CD14-positive monocyte (primary cell): ENCODE data around the gene BATF. TPM values are rescaled to one million over a fixed set of nuclear protein-coding genes. Genes with fewer than 3 reads are reported as not detected.

Source experiments
- DNase-seq, 3 donors: peaks; one replicate each; pipeline ENCODE4 v3.0.0-alpha.2; 2011 to 2022
- H2AFZ ChIP-seq: 2 replicates; pipeline ENCODE4 v1.6.0; 2012; ENCODE audit warnings: mild to moderate bottlenecking, low read depth, low read length, inconsistent platforms; ENCODE audit not compliant: insufficient read depth, poor library complexity, severe bottlenecking
- H3K27ac ChIP-seq, 2 donors: 1 replicate in 1 of 2; 2 replicates in 1 of 2; pipeline ENCODE4 v1.5.1; 2012 to 2013; ENCODE audit warnings: low read length in 2 of 2, control low read depth in 1 of 2, inconsistent platforms in 1 of 2, low read depth in 1 of 2, mild to moderate bottlenecking in 1 of 2
- H3K27me3 ChIP-seq, 2 donors: one replicate each; pipeline versions ENCODE4 v1.6.0 to v1.6.1; 2011 to 2013; ENCODE audit warnings: low read length in 2 of 2; ENCODE audit not compliant: control insufficient read depth in 2 of 2, insufficient read depth in 2 of 2
- H3K36me3 ChIP-seq, 2 donors: replicated peaks in 1 of 2; 1 replicate in 1 of 2; 2 replicates in 1 of 2; pipeline versions ENCODE4 v1.5.1 to v1.6.1; 2012 to 2013; ENCODE audit warnings: low read length in 2 of 2, control low read depth in 1 of 2, inconsistent platforms in 1 of 2, mild to moderate bottlenecking in 1 of 2; ENCODE audit not compliant: insufficient read depth in 2 of 2, control insufficient read depth in 1 of 2
- H3K4me1 ChIP-seq, 2 donors: 1 replicate in 1 of 2; 2 replicates in 1 of 2; pipeline versions ENCODE4 v1.5.1 to v1.6.1; 2012 to 2013; ENCODE audit warnings: low read length in 2 of 2, control low read depth in 1 of 2, inconsistent platforms in 1 of 2, mild to moderate bottlenecking in 1 of 2, moderate library complexity in 1 of 2; ENCODE audit not compliant: insufficient read depth in 2 of 2, control insufficient read depth in 1 of 2
- H3K4me2 ChIP-seq: replicated peaks from 2 replicates; pipeline ENCODE3; 2012; ENCODE audit warnings: low read length, moderate library complexity, mild to moderate bottlenecking; ENCODE audit not compliant: poor library complexity, severe bottlenecking; ENCODE audit errors: extremely low read depth
- H3K4me3 ChIP-seq, 3 experiments: fragments of 200-600 bp in 1 of 3; sonication (generic) in 1 of 3; replicated peaks in 1 of 3; 1 replicate in 2 of 3; 2 replicates in 1 of 3; pipeline ENCODE4 v1.5.1; 2011 to 2013; ENCODE audit warnings: low read length in 3 of 3, mild to moderate bottlenecking in 3 of 3, control low read depth in 2 of 3, low read depth in 2 of 3, inconsistent platforms in 1 of 3, moderate library complexity in 1 of 3
- H3K79me2 ChIP-seq: 2 replicates; pipeline ENCODE4 v1.6.0; 2012; ENCODE audit warnings: mild to moderate bottlenecking, control low read depth, inconsistent platforms, low read length, moderate library complexity; ENCODE audit not compliant: insufficient read depth
- H3K9ac ChIP-seq: 2 replicates; pipeline ENCODE4 v1.6.0; 2017; ENCODE audit warnings: low read length, mild to moderate bottlenecking; ENCODE audit not compliant: insufficient read depth, poor library complexity, severe bottlenecking
- H3K9me3 ChIP-seq, 2 donors: replicated peaks in 1 of 2; 1 replicate in 1 of 2; 2 replicates in 1 of 2; pipeline versions ENCODE4 v1.5.1 to v1.6.1; 2012 to 2013; ENCODE audit warnings: low read length in 2 of 2, control low read depth in 1 of 2; ENCODE audit not compliant: control insufficient read depth in 1 of 2, insufficient read depth in 1 of 2
- H4K20me1 ChIP-seq: 2 replicates; pipeline ENCODE4 v1.6.0; 2012; ENCODE audit warnings: mild to moderate bottlenecking, low read length, control low read depth, moderate library complexity; ENCODE audit not compliant: insufficient read depth
- H3K27ac Mint-ChIP-seq, 7 donors: one replicate each; pipeline ENCODE4 v1.8.0; 2020; ENCODE audit warnings: mild to moderate bottlenecking in 7 of 7, mixed read lengths in 7 of 7, moderate library complexity in 6 of 7, inconsistent platforms in 2 of 7
- H3K27me3 Mint-ChIP-seq, 3 donors: one replicate each; pipeline ENCODE4 v1.8.0; 2021 to 2022; ENCODE audit warnings: low read depth in 3 of 3, mild to moderate bottlenecking in 3 of 3, mixed read lengths in 3 of 3, moderate library complexity in 3 of 3, inconsistent platforms in 1 of 3
- H3K36me3 Mint-ChIP-seq, 2 donors: one replicate each; pipeline ENCODE4 v1.8.0; 2020; ENCODE audit warnings: mixed read lengths in 2 of 2, inconsistent platforms in 1 of 2, mild to moderate bottlenecking in 1 of 2
- H3K4me1 Mint-ChIP-seq: one replicate; pipeline ENCODE4 v1.8.0; 2020; ENCODE audit warnings: mild to moderate bottlenecking, mixed read lengths
- H3K4me3 Mint-ChIP-seq, 2 donors: one replicate each; pipeline ENCODE4 v1.8.0; 2020; ENCODE audit warnings: mild to moderate bottlenecking in 2 of 2, mixed read lengths in 2 of 2, moderate library complexity in 1 of 2
- H3K9me3 Mint-ChIP-seq, 7 donors: one replicate each; pipeline ENCODE4 v1.8.0; 2020 to 2022; ENCODE audit warnings: mixed read lengths in 7 of 7, mild to moderate bottlenecking in 6 of 7, moderate library complexity in 6 of 7, inconsistent platforms in 2 of 7
- CTCF ChIP-seq: fragments of 200-600 bp; IDR thresholded peaks from one replicate; pipeline ENCODE4 v1.8.0; 2022; ENCODE audit warnings: antibody characterized with exemption, mild to moderate bottlenecking
- WGBS: methylation state at CpG from one replicate; pipeline ENCODE4 v1.1.5; 2013; ENCODE audit warnings: missing lambda C conversion rate; ENCODE audit not compliant: insufficient coverage; 5-methylcytosine and 5-hydroxymethylcytosine counted together
- intact Hi-C, 2 donors: fragments of 100-400 bp; cut with micrococcal nuclease; formaldehyde crosslinking; loops; one replicate each; pipeline versions ENCODE4 v1.15.0 to v1.15.1; 2023
- polyA plus RNA-seq, 3 donors: library from polyadenylated mRNA; depleted of rRNA in 1 of 3; unstranded in 2 of 3; stranded (reverse) in 1 of 3; fragments of 300-500 nt in 2 of 3; fragments of >200 nt in 1 of 3; fragmentation: Illumina TruSeq in 2 of 3; gene quantifications; 1 replicate in 2 of 3; 2 replicates in 1 of 3; pipeline ENCODE4 v1.2.3, GENCODE V29; 2012 to 2021

BATF gene
- polyA plus RNA-seq, 3 donors: 12.6 to 25.8 (median 20.9) TPM

- H2AFZ ChIP-seq: no peak overlapping the region
- H4K20me1 ChIP-seq: no peaks in the 10 kb centered on the region
- H3K27ac ChIP-seq: no peak overlapping the region
- no peaks in the 10 kb centered on the region for H3K36me3 ChIP-seq
- no peaks in the 10 kb centered on the region for H3K27me3 ChIP-seq
- H3K79me2 ChIP-seq: no peaks in the 10 kb centered on the region
- intact Hi-C loops: no loop called here
- H3K4me3 ChIP-seq: no peak overlapping the region
- H3K4me3 Mint-ChIP-seq: no peak overlapping the region
- H3K36me3 Mint-ChIP-seq: peaks cover 0 to 4% of the 10 kb centered on the region in 2 donors
- H3K4me1 Mint-ChIP-seq: peaks cover 2% of the 10 kb centered on the region
- H3K9me3 ChIP-seq: peaks cover 5 to 12% of the 10 kb centered on the region in 2 donors
- H3K27me3 Mint-ChIP-seq: no peaks in the 10 kb centered on the region
- WGBS: no CpG with 5 or more reads among the region's 1 CpG
- no peaks in the 10 kb centered on the region for H3K4me1 ChIP-seq
- no peak overlapping the region for H3K4me2 ChIP-seq
- no peak overlapping the region for H3K27ac Mint-ChIP-seq
- H3K9me3 Mint-ChIP-seq: peaks cover 8 to 23% (median 17%) of the 10 kb centered on the region in 7 donors
- H3K9ac ChIP-seq: no peak overlapping the region
- TF ChIP-seq CTCF: no peak
- no peak for DNase-seq
These were observed 15.3 kb upstream of the BATF start for GRCh38 chr14:75506930-75507329.

DNA sequence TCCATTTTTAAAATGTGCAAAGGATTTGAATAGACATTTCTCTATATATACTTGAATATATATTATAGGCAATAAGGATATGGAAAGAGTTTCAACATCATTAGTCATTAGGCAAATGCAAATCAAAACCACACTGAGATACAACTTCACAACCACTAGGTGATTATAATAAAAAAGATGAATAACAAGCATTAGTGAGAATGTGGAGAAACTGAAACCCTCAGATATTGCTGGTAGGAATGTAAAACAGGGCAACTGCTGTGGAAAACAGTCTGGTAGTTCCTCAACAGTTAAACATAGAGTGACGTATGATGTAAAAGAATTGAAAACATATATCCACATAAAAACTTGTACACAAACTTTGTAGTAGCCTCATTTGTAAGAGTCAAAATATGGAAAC is 11.7 kb upstream of the BATF start:
- H3K9me3 ChIP-seq: peaks cover 5 to 12% of the 10 kb centered on the region in 2 donors
- Mint-ChIP-seq H3K4me1 (peaks cover 16% of the 10 kb centered on the region), H3K27ac (no peak overlapping the region), H3K27me3 (no peaks in the 10 kb centered on the region), H3K9me3 (peaks cover 10 to 24% (median 20%) of the 10 kb centered on the region in 7 donors), H3K36me3 (peaks cover 0 to 4% of the 10 kb centered on the region in 2 donors), H3K4me3 (no peak overlapping the region)
- H3K79me2 ChIP-seq: no peaks in the 10 kb centered on the region
- H3K4me2 ChIP-seq: no peak overlapping the region
- no peak overlapping the region for H3K9ac ChIP-seq
- no CpG with 5 or more reads among the region's 1 CpG for WGBS
- no peaks in the 10 kb centered on the region for H3K36me3 ChIP-seq
- no peaks in the 10 kb centered on the region for H3K27me3 ChIP-seq
- H3K27ac ChIP-seq: no peak overlapping the region
- DNase-seq: no peak
- no peaks in the 10 kb centered on the region for H4K20me1 ChIP-seq
- no peak overlapping the region for H3K4me3 ChIP-seq
- no peak overlapping the region for H2AFZ ChIP-seq
- H3K4me1 ChIP-seq: peaks cover 12 to 15% of the 10 kb centered on the region in 2 donors
- no peak for TF ChIP-seq CTCF
- intact Hi-C loops: no loop called here
